Osteocyte (in vitro differentiated cells): ENCODE results near the gene CADPS. TPM values are rescaled to one million over a fixed set of nuclear protein-coding genes. Genes with fewer than 3 reads are reported as not detected.
A peak's percentile ranks its signal among the peaks of the same experiment; 100 is the strongest.

ENCODE experiments used
- DNase-seq: peaks from one replicate; pipeline ENCODE4 v3.0.0; 2021; ENCODE audit warnings: mixed read lengths; ENCODE audit not compliant: unreplicated experiment; ENCODE audit errors: extremely low spot score
- H3K27ac Mint-ChIP-seq: one replicate; pipeline ENCODE4 v1.8.0; 2021; ENCODE audit warnings: mild to moderate bottlenecking, mixed read lengths; ENCODE audit not compliant: unreplicated experiment
- H3K27me3 Mint-ChIP-seq: one replicate; pipeline ENCODE4 v1.8.0; 2021; ENCODE audit warnings: mixed read lengths; ENCODE audit not compliant: unreplicated experiment
- H3K36me3 Mint-ChIP-seq: one replicate; pipeline ENCODE4 v1.8.0; 2021; ENCODE audit warnings: mixed read lengths; ENCODE audit not compliant: unreplicated experiment
- H3K4me1 Mint-ChIP-seq: one replicate; pipeline ENCODE4 v1.8.0; 2021; ENCODE audit warnings: mixed read lengths; ENCODE audit not compliant: unreplicated experiment
- H3K4me3 Mint-ChIP-seq: one replicate; pipeline ENCODE4 v1.8.0; 2021; ENCODE audit warnings: mild to moderate bottlenecking, moderate library complexity, mixed read lengths; ENCODE audit not compliant: unreplicated experiment
- H3K9me3 Mint-ChIP-seq: one replicate; pipeline ENCODE4 v1.8.0; 2021; ENCODE audit warnings: mixed read lengths; ENCODE audit not compliant: unreplicated experiment
- total RNA-seq: library from RNA; stranded (reverse); gene quantifications from 2 replicates; pipeline ENCODE4 v1.2.1, GENCODE V29; 2021
- TF ChIP-seq, protein P1 (sequence below): fragments of 200-600 bp; sonication (generic); IDR thresholded peaks from 2 replicates; pipeline ENCODE4 v1.5.0; 2021; ENCODE audit warnings: antibody characterized with exemption, mild to moderate bottlenecking, moderate library complexity

Gene CADPS
- total RNA-seq, 1 donor from 2014 or later: not detected

DNA sequence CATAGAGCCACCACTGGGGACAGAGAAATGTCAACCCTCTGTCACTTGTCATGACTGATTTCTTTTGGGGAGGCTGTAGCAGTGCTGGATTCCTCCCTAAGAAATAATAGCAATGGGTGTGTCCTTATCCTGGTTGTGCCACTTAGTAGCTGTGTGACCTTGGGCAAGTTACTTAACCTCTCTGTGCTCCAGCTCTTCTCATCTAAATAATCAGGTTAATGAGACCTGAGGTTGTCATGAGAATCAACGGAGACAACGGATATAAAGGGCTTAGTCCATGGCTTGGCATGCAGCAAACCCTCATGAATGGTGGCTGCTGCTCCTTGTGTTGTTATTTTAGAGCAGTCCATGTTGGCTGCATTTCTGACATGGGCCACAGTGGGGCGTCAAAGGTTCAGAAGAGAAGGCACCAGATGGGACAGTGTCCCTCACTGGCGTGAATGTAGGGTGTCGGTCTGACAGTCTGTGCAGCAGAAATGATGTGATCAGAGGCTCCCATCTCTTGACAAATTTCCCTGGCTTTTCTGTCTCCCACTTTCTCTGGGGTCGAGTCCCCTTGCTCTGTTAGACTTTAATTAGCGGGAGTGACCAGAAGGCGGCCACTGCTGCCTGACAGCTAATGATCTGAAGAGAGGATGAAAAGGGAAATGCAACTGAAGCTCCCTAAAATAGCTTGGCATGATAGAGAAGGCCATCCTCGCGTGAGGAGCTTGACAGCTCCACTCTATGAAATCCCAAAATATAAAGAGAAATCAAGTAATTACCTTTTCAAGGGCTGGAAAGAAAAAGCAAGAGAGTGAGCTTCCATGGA is 209.4 kb downstream of the CADPS start:
- no peaks in the 10 kb centered on the region for H3K36me3 Mint-ChIP-seq
- H3K27ac Mint-ChIP-seq: no peak overlapping the region
- H3K4me3 Mint-ChIP-seq: no peak overlapping the region
- no peak for DNase-seq
- TF ChIP-seq, protein P1, sequence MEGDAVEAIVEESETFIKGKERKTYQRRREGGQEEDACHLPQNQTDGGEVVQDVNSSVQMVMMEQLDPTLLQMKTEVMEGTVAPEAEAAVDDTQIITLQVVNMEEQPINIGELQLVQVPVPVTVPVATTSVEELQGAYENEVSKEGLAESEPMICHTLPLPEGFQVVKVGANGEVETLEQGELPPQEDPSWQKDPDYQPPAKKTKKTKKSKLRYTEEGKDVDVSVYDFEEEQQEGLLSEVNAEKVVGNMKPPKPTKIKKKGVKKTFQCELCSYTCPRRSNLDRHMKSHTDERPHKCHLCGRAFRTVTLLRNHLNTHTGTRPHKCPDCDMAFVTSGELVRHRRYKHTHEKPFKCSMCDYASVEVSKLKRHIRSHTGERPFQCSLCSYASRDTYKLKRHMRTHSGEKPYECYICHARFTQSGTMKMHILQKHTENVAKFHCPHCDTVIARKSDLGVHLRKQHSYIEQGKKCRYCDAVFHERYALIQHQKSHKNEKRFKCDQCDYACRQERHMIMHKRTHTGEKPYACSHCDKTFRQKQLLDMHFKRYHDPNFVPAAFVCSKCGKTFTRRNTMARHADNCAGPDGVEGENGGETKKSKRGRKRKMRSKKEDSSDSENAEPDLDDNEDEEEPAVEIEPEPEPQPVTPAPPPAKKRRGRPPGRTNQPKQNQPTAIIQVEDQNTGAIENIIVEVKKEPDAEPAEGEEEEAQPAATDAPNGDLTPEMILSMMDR: peak; percentile 56
- H3K9me3 Mint-ChIP-seq: no peaks in the 10 kb centered on the region
- no peaks in the 10 kb centered on the region for H3K4me1 Mint-ChIP-seq
- peaks cover 36% of the 10 kb centered on the region for H3K27me3 Mint-ChIP-seq

DNA sequence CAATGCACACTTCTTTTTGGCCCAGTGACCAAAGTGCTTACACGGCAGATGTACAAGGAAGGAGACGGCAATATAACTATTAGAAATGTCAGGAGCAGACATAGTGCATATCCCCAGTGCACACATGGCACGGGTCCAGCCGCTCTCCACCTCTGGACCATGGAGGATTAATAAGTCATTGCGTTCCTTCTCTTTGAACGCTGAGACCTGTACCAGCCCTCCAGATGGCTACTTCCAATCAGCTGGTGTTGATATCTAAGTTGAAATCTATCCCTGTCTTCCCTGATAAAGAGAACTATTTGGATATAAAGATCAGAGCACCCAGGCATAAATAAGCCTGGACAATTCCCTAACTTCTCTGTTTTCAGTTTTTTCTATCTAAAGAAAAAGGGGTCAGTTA is 212.5 kb downstream of the CADPS start:
- H3K27ac Mint-ChIP-seq: no peak overlapping the region
- no peak overlapping the region for H3K4me3 Mint-ChIP-seq
- H3K4me1 Mint-ChIP-seq: no peaks in the 10 kb centered on the region
- TF ChIP-seq, protein P1: no peak
- DNase-seq: no peak
- H3K36me3 Mint-ChIP-seq: no peaks in the 10 kb centered on the region
- H3K9me3 Mint-ChIP-seq: no peaks in the 10 kb centered on the region
- H3K27me3 Mint-ChIP-seq: peaks cover 40% of the 10 kb centered on the region

DNA sequence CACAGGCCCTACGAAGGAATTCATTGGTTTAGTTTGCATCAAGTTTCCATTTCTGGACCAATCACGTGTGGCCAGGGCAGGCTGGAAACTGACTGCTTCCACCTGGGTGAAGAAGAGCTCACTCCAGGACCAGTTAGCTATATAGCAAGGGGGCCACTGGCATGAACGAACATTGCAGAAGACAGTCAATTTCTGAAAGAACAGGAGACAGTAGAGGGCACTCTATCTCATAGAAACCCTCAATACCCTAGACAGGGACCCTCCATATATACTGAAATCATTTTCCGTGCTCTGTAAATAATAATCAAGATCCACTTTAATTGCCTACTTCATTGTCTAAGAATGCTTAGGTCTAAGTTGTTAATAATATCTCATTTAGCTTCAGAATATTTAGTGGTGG is 215.6 kb downstream of the CADPS start:
- no peak overlapping the region for H3K4me3 Mint-ChIP-seq
- no peak for DNase-seq
- TF ChIP-seq, protein P1: no peak
- H3K4me1 Mint-ChIP-seq: no peaks in the 10 kb centered on the region
- no peak overlapping the region for H3K27ac Mint-ChIP-seq
- H3K9me3 Mint-ChIP-seq: no peaks in the 10 kb centered on the region
- peaks cover 30% of the 10 kb centered on the region for H3K27me3 Mint-ChIP-seq
- H3K36me3 Mint-ChIP-seq: no peaks in the 10 kb centered on the region

DNA sequence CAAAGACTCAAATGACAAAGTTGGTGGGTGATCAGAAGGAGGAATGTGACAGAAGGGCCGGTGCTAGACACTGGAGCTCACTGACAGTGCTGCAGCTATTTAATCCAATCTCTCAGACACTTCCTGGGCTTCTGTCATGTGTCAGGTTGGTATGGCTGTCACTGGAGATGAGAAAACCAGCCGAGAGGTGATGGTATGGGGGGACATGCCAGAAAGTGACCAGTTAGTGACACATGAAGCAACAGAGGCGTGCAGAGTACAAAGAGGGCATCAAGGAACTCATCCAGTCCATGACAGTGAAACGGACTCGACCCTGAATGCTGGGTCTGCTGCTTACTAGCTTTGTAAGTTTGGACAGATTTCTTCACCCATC is 219.5 kb downstream of the CADPS start:
- peaks cover 20% of the 10 kb centered on the region for H3K27me3 Mint-ChIP-seq
- H3K36me3 Mint-ChIP-seq: no peaks in the 10 kb centered on the region
- H3K27ac Mint-ChIP-seq: no peak overlapping the region
- H3K9me3 Mint-ChIP-seq: no peaks in the 10 kb centered on the region
- no peak for DNase-seq
- TF ChIP-seq, protein P1: no peak
- no peak overlapping the region for H3K4me3 Mint-ChIP-seq
- H3K4me1 Mint-ChIP-seq: no peaks in the 10 kb centered on the region

DNA sequence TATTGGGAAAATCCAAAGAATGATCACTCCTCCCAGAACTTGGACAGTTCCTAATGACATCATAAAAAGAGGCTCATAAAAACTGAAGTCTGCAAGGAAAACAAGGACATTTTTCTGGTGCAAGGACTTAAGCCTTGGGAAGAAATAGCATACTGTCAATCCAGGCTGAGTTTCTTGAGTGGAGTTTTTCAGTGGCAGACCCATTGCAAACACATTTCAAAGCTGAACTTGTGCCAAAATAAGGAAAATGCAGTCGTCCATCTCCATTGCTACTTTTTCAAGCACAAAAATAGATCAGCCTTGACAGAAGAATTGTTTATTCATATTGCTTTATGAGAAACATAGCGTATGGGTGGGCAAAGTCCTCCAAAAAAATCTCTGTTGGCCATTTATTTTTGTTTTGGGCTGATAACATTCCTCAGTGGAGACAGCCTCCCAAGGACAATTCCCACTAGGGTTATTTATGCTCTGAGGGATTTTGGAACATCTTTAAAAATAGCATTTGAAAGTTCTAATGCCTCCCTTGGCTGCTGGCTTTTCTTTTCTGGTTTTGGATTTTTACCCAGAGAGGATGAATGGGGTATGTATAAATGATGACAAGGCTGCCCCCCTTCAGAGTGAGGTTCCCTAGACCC is 220.0 kb downstream of the CADPS start:
- H3K36me3 Mint-ChIP-seq: no peaks in the 10 kb centered on the region
- no peaks in the 10 kb centered on the region for H3K4me1 Mint-ChIP-seq
- TF ChIP-seq, protein P1: no peak
- H3K27ac Mint-ChIP-seq: no peak overlapping the region
- H3K27me3 Mint-ChIP-seq: peaks cover 22% of the 10 kb centered on the region
- no peak overlapping the region for H3K4me3 Mint-ChIP-seq
- no peak for DNase-seq
- H3K9me3 Mint-ChIP-seq: no peaks in the 10 kb centered on the region
